NCI-H1930 (cell line): Measurements from ENCODE around the gene DMAC2L.

Experiments
- DNase-seq, 2 experiments: peaks; one replicate each; lab custom pipeline; 2025; lab: John Stamatoyannopoulos, UW

Gene DMAC2L

GRCh38 chr14:50331596-50331995 is 19.5 kb downstream of the DMAC2L start:
- no peak for DNase-seq

- no peak for DNase-seq
Observed at GRCh38 chr14:50333014-50333509, 20.9 kb downstream of the DMAC2L start.

GRCh38 chr14:50334211-50334610 is 22.1 kb downstream of the DMAC2L start:
- DNase-seq = no peak

GRCh38 chr14:50335389-50335788 is 23.3 kb downstream of the DMAC2L start:
- DNase-seq = peak; percentile 3 to 12

GRCh38 chr14:50335989-50336824 is 24.1 kb downstream of the DMAC2L start:
- no peak for DNase-seq

- DNase-seq = no peak
Observed at GRCh38 chr14:50338587-50338986, 26.5 kb downstream of the DMAC2L start.

GRCh38 chr14:50339178-50339804 is 27.2 kb downstream of the DMAC2L start:
- no peak for DNase-seq

- no peak for DNase-seq
Observed at GRCh38 chr14:50340045-50340444, 27.9 kb downstream of the DMAC2L start.

GRCh38 chr14:50340963-50341362 is 28.8 kb downstream of the DMAC2L start:
- DNase-seq = no peak

GRCh38 chr14:50342221-50343078 is 30.3 kb downstream of the DMAC2L start:
- peak in 1 of 2 experiments; percentile 16 for DNase-seq

- no peak for DNase-seq
Observed at GRCh38 chr14:50343434-50343833, 31.3 kb downstream of the DMAC2L start.

GRCh38 chr14:50344116-50344775 is 32.1 kb downstream of the DMAC2L start:
- no peak for DNase-seq

- DNase-seq = no peak
Observed at GRCh38 chr14:50344876-50345563, 32.9 kb downstream of the DMAC2L start.

GRCh38 chr14:50345846-50346422 is 33.8 kb downstream of the DMAC2L start:
- DNase-seq = no peak

GRCh38 chr14:50347521-50347920 is 35.4 kb downstream of the DMAC2L start:
- DNase-seq = no peak

- DNase-seq = no peak
Observed at GRCh38 chr14:50348933-50349332, 36.8 kb downstream of the DMAC2L start.

- DNase-seq = no peak
Observed at GRCh38 chr14:50350975-50351374, 38.9 kb downstream of the DMAC2L start.

- no peak for DNase-seq
Observed at GRCh38 chr14:50352584-50352983, 40.5 kb downstream of the DMAC2L start.

GRCh38 chr14:50353126-50353525 is 41.0 kb downstream of the DMAC2L start:
- DNase-seq = no peak

- DNase-seq = no peak
Observed at GRCh38 chr14:50354527-50354926, 42.4 kb downstream of the DMAC2L start.

GRCh38 chr14:50355692-50356091 is 43.6 kb downstream of the DMAC2L start:
- DNase-seq = no peak
